NCI-H2029 treated with DMSO at 0.1 percent for 48 hours (cell line): Measurements from ENCODE around the gene SAYSD1.

Experiments
- DNase-seq: peaks from one replicate; lab custom pipeline; 2025; lab: John Stamatoyannopoulos, UW

Gene SAYSD1

GRCh38 chr6:39058471-39059147, 56.4 kb downstream of the SAYSD1 start:
- DNase-seq: no peak

DNA sequence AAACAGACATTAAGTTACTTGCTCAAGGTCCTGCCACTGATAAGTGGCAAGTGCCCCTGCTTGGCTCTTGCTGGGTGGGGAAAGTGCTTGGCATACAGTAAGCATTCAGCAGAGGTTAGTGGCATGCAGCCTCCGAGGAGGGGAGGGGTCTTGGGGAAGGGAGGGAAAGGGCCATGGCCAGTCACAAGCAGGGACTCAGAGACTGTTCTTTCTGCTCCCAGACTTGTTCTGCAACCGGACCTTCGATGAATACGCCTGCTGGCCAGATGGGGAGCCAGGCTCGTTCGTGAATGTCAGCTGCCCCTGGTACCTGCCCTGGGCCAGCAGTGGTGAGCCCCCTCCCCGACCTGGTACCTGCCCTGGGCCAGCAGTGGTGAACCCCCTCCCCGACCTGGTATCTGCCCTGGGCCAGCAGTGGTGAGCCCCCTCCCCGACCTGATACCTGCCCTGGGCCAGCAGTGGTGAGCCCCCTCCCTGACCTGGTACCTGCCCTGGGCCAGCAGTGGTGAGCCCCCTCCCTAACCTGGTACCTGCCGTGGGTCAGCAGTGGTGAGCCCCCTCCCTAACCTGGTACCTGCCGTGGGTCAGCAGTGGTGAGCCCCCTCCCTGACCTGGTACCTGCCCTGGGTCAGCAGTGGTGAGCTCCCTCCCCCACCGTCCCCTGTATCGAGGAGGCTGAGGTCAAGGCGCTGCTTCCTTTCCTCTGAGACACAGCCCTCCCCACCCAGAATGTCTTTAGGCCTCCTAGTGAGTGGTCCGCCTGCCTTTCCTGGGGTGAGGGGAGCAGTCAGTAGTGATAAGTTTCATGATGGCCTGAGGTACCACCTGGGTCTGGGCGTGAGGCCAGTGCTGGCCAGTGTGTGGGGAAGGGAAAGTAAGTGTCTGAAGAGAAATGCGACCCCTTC, 57.5 kb downstream of the SAYSD1 start:
- DNase-seq: no peak

- DNase-seq: no peak
Measured at GRCh38 chr6:39056681-39057080, 58.3 kb downstream of the SAYSD1 start.

- no peak for DNase-seq
Measured at GRCh38 chr6:39056191-39056590, 58.8 kb downstream of the SAYSD1 start.

DNA sequence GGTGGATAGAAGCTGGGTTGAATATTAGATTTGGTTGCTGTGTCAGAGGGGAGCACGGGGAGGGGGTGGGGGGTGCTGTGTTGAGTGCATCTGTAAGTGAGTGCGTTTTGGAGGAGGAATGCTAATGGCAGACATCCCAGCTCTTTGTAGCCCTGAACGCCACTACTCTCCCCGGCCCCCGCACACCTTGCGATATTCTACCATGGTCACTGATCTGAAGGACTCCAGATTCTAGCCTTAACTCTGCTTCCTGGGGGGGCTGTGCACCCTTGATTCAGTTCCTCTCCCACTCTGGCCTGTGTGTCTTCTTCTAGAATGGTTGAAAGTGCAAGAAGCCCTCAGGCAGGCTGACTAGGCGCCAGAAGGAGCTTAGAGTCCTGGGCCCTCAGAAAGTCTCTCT, 59.3 kb downstream of the SAYSD1 start:
- DNase-seq: no peak

DNA sequence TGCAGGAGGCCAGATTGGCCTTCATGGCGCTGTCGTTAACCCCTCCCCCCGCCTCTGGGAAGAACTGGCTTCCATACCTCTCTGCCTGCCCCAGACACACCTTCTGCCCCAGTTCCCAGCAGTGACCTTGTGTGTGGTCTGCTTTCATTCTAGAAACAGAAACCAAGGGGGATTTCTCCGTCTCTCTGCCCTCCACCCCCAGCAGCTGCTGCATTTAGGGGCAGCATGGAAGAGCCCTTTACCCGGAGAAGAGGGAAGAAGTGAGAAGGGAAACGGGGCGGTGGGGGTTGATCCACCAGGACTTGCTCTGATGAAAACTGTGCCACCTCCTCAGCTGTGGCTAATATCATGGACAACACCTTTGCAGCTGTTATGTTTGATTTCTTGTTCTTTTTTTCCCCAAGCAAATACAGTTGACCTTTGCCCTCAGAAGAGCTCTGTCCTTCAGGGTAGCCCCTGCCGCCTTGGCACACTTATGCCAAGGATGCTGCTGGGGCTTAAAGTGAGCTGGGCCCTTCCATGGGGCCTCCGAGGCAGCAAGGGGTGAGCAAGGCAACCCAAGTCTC, 60.3 kb downstream of the SAYSD1 start:
- no peak for DNase-seq
